NCI-H446 (cell line): ENCODE data around the gene ANKRD26.
"Not testable (repeated sequence)": the region's sequence is repeated elsewhere in the genome, so short reads cannot be mapped to it uniquely, and the experiment has no call there.

ENCODE experiments used
- DNase-seq, 2 experiments: peaks; one replicate each; lab custom pipeline; 2025; lab: John Stamatoyannopoulos, UW

The ANKRD26 gene

DNA sequence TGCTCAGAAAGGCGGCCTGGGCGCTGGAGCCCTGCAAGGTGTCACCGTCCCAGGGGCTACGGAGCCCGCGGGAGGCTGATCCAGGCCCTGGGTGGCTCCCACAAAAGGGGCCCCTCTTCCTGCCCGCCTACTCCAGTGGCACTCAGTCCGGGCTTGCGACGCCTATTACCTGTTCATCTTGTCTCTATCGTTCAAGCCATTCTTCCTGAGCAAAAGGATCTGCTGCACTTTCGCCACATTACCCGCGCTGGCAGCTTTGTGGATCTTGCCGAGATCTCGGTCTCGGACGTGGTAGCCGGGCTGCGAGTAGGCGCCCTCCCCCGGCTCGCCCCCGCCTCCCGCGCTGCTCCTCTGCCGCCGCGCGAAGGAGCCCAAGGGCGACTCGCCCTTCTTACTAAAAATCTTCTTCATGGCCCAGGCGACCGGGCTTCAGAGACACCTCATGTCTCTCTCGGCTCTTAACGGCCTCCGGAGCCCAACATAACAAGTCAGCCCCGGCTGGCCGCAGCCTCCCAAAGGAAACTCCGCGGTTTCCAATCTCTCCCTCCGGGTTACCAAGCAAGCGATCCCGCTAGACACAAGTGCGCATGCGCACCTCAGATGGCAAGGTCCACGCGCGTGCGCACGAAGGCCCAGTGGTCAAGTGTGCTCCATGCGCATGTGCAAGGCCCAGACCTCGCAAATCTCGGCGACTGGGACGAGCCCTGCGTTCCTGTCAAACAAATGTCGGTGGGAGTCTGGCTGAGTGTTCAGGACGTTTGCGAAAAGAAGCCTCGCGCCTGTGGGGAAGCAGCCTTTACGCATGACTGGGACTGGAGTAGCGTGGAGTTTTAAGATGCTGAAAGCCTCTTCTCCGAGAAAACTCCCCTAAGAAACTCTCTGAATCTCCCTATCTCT is at the start of gene ANKRD26:
TSS of gene ANKRD26 (minus strand) at position 579 of the 897 bp plus-strand sequence. CDS start at position 411, 168 bp downstream.
- peak; percentile 96 to 99 for DNase-seq

DNA sequence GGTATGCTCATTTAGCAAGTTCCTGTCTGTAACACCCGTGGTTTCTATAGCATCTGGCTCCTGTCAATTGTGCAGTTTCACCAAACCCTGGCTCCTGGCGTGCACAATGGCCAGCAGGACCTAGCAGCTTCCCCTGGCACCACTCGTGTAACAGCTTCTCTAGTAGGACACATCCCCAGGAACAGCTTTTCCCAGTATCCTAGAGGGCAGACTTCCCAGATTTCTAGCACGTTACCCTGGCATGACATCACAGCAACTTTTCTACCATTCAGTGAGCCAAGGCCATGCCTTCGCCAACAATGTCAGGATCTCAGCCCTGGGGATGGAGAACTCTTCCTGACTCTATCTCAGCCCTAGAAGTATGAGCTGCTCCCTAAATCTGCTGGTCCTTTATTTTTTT is 47.4 kb upstream of the ANKRD26 start:
- DNase-seq = peak in 1 of 2 experiments; percentile 19

DNA sequence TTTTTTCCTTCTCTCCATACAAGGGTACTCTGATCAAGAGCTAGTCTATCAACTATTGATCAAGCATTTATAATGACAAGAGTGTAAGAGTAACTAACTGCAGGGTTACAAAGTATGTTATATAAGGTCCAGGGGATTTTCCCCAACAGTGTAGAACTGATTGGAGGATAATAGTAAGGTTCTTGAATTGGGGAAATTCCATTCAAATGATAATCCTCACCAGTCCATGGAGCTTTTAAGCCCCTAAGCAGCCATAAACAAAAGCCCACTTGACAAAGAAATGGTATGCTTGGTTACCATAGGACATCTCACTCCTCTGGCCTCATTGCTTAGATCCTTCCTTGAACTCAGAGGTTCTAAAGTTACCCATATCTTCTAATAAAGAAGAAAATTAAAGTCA is 45.6 kb upstream of the ANKRD26 start:
- DNase-seq = no peak

DNA sequence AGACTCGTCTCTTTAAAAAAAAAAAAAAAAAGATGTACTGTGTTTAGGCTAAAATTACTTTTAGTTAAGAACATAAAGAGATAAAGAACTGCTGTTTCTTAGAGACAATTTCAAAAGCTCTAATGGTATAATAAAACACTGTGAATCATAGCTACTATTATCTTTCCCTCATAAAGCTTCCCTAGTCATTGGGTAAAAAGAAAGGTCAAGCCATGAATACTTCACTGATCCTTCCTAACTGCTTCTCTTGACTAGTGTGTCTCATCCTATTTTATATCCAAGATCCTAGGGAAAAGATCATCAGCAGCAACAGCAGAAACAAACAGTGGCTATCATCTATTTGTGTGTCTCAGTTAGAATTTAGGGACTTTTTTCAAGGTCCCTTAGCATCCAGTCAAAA is 43.4 kb upstream of the ANKRD26 start:
- no peak for DNase-seq

DNA sequence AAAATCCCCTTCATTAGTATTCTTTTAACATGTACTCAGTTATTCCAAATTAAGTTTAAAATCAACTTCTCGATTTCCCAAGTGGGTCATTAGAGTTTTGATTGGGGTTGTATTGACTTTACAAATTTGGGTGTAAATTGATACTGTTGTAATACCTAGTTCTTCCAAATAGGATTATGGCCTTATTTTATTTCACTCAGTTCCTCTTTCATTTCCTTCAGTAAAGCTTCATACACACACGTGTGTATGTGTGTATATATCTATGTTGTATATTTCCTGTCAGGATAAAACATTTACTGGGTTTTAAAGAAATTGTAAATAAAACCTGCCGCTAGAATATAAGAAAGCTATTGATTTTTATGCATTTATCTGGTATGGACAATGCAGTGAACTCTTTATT is 38.0 kb upstream of the ANKRD26 start:
- DNase-seq = no peak

DNA sequence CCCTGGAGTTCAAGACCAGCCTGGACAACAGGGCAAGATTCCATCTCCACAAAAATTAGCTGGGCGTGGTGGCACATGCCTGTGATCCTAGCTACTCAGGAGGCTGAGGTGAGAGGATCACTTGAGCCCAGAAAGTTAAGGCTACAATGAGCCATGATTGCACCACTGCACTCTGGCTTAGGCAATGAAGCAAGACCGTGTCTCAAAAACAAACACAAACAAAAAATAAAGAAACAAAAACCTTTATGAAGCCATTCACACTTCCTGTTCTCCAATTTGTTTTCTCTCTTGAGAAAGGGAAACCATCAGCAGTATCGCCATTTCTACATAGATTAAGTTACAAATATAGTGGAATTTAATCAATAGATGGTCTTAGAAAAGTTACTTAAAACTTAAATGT is 34.1 kb upstream of the ANKRD26 start:
- no peak for DNase-seq

DNA sequence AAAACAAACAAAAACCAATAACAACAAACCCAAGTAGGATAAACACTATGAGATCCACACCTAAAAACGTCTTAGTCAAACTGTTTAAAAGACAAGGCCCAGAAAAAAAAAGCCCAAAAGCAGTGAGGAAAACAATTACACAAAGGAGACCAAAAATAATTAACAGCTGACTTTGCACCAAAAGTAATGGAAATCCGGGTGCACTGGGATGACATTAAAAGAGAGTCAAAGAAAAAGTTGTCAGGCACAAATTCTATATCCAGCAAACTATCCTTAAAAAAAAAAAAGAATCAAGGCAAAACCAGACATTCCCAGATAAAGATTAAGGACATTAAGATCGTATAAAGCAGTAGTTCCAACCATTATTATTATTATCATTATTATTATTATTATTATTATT is 7.9 kb upstream of the ANKRD26 start:
- no peak for DNase-seq

DNA sequence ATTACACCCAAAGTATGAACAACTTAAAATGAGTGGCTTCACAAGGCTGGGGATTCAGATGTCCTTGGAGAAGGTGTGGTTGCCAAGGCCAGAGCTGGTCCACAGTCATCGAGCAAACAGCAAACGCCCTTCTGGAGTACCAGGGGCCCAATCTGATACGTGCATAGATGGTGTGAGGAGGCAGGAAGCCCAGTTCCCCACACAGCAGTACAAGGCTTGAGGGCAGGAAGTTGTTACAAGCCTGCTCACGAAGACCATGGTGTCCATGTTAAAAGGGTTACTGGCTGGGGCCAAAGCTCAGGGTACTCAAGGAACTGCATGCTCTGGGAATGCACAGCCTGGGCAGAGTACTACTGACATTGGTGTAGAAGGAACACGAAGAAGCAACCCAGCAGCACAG is 4.6 kb upstream of the ANKRD26 start:
- no peak for DNase-seq

DNA sequence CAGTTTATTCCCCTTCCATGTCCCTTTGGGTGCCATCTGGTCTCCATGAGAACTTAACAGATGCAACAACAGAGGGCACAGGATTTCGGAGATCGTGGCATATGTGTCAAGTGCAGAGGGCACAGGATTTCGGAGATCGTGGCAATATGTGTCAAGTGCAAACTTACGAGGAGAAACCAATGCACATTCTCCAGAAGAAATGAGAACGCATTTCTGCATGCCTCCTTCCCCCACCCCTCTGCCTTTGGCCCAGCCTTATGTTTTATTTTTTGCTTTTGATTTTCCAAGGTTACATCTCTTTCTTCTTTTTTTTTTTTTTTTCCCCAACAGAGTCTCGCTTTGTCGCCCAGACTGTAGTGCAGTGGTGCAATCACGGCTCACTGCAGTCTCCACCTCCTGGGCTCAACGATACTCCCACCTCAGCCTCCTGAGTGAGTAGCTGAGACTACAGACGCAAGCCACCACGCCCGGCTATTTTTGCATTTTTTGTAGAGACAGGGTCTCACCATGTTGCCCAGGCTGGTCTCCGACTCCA is 586 bp upstream of the ANKRD26 start:
- peak in 1 of 2 experiments; percentile 66 for DNase-seq

DNA sequence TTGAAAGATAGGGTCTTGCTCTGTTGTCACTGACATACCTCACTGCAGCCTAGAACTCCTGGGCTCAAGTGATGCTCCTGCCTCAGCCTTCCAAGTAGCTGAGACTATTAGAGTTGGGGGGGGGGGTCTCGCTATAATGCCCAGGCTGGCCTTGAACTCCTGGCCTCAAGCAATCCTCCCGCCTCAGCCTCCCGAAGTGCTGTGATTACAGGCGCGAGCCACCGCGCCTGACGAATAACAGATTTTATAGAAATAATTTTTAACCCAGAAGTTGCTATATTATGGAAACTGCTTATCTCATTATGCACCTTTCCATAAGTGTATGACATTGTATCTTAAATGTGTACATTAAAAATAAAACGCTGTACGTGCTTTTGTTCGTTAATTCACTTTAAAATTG is 846 bp downstream of the ANKRD26 start:
- no peak for DNase-seq

DNA sequence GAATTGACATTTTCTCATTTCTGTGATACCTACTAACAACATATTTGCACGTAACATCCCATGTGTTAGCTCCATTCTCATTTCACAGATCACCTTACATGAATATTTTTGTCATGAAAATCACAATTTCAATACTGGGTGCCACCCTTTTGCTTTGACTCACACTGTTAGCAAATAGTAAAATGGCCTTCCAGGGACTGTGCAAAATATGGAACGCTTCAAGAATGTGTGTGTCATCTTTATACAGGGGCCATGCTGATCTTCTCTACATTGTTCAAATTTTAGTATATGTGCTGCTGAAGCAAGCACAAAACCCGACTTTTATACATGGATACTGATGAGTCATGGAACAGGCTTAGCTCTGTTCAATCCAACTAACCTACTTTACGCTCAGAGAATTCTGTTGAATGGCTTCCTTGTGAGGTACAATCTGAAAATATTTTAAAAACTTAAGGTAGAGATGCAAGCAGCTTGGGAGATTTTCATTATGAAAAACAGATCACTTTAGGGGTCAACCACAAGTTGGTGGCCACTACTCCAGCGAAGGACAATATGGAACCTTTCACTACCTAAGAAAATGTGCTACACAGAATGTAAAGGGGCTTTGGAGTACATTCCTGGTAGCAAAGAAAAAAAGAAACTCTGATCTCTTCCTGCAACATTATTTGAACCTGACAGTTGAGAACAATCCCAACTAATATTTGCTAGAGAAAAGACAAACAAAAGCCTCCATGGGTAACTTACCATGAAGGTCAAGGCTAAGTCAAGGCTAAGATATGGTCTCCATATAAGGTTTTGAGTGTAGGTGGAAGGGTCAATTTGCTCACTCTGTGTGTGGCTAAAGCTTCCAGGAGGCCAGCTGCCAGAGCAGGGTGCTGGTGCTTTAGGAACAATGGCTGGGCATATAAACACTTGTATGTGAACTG is 11.9 kb downstream of the ANKRD26 start:
- DNase-seq = no peak

DNA sequence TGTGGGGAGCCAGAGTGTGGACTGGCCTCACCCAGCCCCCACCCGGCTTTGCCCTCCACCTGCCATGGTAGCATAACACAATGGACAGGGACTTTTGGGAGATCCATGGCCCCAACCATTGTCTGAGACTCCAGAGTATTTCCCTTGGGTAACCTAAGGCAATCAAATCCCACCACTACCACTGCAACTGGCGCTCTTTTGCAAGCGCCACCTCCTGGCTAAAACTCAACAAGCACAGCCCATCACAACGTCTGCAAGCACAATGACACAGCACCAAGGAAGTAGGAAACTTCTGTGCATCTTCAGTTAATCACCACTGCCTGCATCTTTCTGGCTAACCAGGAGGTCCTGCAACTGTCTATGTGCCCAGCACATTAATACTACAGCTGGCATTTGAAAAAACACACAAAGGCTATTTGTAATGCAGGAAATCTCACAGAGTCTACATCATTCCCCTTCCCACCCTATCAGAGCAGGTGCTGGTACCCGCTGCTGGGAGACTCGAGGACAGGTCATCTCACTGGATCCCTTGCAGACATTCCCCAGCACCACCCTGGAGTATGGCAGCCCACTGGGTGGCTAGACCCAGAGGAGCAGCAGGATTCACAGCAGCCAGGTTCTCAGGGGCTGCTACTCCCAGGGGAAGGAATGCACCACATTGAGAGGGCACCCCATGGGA is 27.7 kb downstream of the ANKRD26 start:
- DNase-seq = no peak

DNA sequence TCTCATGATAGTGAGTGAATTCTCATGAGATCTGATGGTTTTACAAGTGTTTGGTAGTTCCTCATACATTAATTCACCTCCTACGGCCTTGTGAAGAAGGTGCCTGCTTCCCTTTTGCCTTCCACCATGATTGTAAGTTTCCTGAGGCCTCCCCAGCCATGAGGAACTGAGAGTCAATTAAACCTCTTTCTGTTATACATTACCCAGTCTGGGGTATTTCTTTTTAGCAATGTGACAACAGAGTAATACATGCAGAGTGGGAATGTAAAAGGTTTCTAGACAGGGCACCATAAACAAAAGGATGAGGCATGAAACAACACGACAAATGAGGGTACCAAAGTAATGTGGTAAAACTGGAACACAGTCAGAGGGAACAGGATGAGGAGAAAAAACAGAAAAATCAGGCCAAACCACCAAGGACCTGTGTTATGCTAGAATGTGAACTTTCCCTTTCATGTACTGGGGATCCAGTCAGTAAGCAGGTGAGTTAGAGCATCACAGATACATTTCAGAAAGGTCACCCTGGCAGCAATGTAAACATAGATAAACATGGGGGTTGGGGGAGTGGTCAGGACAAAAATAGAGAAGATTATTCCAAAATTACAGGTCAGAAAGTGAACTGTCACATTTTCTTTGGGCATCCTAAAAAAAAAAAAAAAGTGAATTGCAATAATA is 31.9 kb downstream of the ANKRD26 start:
- DNase-seq = no peak

DNA sequence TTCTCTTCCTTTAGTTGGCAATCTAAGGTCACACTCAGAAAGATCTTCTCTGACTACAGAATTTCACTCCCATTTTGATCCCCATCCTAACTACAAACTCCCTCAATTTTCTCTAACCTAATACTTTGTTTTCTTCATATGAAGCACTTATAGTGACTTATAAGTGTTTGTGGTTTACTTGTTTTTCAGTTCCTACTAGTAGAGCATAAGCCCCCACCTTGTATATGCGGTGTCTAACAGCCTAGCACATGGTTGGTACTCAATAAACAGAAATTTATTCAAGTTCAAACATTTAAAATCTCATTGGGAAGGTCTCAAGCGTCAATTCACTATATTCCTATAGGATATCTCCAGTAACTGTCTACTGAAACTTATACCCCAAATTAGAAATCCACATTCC is 35.2 kb downstream of the ANKRD26 start:
- no peak for DNase-seq

DNA sequence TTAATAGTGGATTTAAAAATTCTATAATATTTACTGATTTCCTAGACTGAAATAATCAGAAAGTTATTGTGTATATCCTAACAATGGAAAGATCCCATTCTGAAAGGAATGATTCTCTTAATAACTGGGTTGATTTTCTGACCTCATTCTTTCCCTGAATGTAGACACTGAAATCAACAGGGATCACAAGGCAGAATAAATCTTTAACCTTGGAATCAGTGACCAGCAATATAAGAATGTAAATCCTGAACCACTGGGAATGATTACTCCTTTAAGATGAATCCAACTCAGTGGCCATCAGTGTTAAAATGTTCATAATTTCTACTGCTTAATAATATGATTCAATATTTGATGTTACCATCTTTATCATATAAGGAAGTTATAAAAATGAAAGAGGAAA is 47.6 kb downstream of the ANKRD26 start:
- no peak for DNase-seq

DNA sequence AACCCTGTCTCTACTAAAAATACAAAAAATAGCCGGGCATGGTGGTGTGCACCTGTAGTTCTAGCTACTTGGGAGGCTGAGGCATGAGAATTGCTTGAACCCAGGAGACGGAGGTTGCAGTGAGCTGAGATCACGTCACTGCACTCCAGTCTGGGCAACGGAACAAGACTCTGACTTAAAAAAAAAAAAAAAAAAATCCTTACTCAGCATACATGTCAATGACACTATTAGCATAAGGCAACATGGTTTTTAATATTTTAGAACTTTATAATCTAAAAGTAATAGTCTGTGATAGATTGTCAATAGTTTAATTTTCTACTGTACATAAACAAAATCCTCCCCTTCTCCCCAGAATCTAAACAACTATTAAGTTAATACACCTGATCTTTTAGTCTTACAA is 55.0 kb downstream of the ANKRD26 start:
- DNase-seq = not testable (repeated sequence)

DNA sequence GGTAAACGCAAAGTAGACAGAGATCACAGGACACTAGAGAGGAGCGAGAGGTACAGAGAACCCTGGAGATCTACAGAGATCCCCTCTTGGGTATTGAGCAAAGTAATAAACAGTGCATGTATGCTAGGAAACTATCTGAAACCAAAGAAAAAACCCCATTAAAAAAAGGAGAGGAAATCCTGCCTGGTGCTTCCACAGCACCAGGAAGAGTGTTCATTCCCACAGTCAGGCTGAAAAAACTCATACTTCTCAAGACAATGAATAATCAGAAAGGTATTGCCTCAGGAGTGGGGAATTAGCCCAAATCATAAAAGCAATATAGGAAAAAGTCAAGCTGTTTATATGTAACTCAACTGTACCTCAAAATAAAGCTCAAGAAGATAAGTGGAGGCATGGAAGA is 59.1 kb downstream of the ANKRD26 start:
- DNase-seq = no peak

DNA sequence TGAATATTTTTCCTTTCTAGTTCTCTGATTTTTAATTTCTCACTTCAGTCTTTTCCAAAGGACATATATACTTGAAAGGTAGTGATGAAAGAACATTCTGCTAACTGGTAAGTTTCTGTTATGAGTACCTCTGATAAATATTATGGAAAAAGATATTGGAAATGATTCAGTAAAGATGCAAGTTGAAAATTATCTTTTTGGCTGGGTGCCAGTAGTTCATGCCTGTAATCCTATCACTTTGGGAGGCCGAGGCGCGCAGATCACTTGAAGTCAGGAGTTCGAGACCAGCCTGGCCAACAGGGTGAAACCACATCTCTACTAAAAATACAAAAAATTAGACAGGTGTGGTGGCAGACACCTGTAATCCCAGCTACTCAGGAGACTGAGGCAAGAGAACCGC is 62.1 kb downstream of the ANKRD26 start:
- no peak for DNase-seq

DNA sequence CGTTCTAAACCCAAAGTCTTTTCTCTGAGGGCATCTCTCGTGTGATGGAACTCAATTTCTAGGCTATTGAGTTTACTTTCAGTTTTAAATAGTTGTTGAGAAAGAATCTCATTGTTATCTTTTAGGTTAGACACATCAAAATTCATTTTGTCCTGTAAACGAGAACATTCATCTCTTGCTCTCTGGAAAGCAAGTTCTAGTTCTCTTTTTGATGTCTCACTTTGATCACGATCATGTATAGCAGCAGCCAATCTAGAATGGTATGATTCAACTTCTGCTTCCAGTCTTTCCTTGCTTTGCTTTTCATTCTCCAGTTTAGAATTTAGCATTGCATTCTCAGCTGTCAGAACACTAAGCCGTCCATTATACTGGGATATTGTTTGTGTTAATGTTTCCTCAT is 65.1 kb downstream of the ANKRD26 start:
- no peak for DNase-seq

DNA sequence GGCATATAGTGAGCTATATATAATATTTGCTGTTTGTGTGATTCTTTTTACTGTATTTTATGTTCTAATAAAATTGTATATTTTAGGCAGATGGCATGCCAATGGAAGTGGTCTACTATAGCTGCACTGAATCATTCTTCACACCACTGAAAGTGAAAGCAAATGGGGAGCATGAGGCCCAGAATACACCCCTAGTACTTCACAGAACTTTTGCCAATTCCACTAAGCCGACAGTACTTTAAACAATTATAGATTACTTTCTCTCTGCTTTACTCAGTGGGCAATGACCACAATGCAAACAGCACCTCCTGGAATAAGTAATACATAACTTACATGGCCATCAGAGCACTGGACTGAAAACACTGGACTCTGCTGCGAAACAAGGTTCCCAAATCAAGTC is 70.2 kb downstream of the ANKRD26 start:
- DNase-seq = no peak

DNA sequence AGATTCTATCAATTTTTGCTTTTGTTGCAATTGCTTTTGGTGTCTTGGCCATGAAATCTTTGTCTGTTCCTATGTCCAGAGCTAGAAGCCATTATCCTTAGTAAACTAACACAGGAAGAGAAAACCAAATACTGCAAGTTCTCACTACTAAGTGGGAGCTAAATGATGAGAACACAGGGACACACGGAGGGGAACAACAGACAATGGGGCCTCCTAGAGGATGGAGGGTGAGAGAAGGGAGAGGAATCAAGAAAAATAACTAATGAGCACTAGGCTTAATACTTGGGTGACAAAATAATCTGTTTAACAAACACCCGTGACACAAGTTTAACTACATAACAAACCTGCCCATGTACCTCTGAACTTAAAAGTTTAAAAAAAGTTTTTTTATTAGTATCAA is 78.2 kb downstream of the ANKRD26 start:
- DNase-seq = no peak

DNA sequence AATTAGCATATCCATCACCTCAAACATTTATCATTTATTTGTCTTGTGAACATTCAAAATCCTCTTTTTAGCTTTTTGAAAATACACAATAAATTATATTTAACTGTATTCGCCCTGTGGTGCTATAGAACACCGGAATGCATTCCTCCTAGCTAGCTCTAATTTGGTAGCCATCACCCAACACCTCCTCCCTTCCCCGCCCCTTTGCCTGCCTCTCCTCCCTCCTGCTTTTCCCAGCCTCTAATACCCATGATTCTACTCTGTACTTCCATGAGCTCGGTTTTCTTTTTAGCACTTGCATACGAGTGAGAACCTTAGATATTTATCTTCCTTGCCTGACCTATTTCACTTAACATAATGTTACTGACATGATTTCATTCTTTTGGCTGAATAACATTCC is 80.1 kb downstream of the ANKRD26 start:
- DNase-seq = no peak
